Brain pericyte (primary cell): Measurements from ENCODE around the gene MON1A.

Experiments
- DNase-seq: peaks from one replicate; pipeline ENCODE4 v3.0.0-alpha.2; 2012; ENCODE audit warnings: low read depth, low spot score

MON1A gene

GRCh38 chr3:49889296-49889695 lies 40.3 kb downstream of the MON1A start:
- DNase-seq = no peak

- DNase-seq = no peak
Measured at GRCh38 chr3:49886922-49887265, 42.7 kb downstream of the MON1A start.

- DNase-seq = no peak
Measured at GRCh38 chr3:49883998-49884397, 45.6 kb downstream of the MON1A start.

- no peak for DNase-seq
Measured at GRCh38 chr3:49882166-49882565, 47.4 kb downstream of the MON1A start.

- DNase-seq = no peak
Measured at GRCh38 chr3:49880581-49881315, 48.9 kb downstream of the MON1A start.

- DNase-seq = no peak
Measured at GRCh38 chr3:49879721-49880120, 49.9 kb downstream of the MON1A start.

- no peak for DNase-seq
Measured at GRCh38 chr3:49878686-49879085, 50.9 kb downstream of the MON1A start.

GRCh38 chr3:49877716-49878115 lies 51.9 kb downstream of the MON1A start:
- no peak for DNase-seq

- DNase-seq = no peak
Measured at GRCh38 chr3:49876567-49876966, 53.0 kb downstream of the MON1A start.

GRCh38 chr3:49873623-49874022 lies 56.0 kb downstream of the MON1A start:
- DNase-seq = no peak

GRCh38 chr3:49872801-49873281 lies 56.8 kb downstream of the MON1A start:
- DNase-seq = no peak

- DNase-seq = no peak
Measured at GRCh38 chr3:49871531-49872153, 58.0 kb downstream of the MON1A start.

- no peak for DNase-seq
Measured at GRCh38 chr3:49869525-49870126, 60.0 kb downstream of the MON1A start, which contains the start of gene CAMKV. Gene CAMKV, minus strand, starts transcription at chr3:49869906. Its CDS starts 7,518 bp downstream, at chr3:49862388.

- no peak for DNase-seq
Measured at GRCh38 chr3:49868862-49869466, 60.6 kb downstream of the MON1A start.

- no peak for DNase-seq
Measured at GRCh38 chr3:49867871-49868321, 61.7 kb downstream of the MON1A start.

GRCh38 chr3:49867400-49867799 lies 62.2 kb downstream of the MON1A start:
- no peak for DNase-seq

GRCh38 chr3:49865198-49865784 lies 64.3 kb downstream of the MON1A start:
- DNase-seq = no peak

- no peak for DNase-seq
Measured at GRCh38 chr3:49864505-49864904, 65.1 kb downstream of the MON1A start.

GRCh38 chr3:49859576-49860305 lies 69.9 kb downstream of the MON1A start:
- no peak for DNase-seq
